CD4-positive, alpha-beta T cell (primary cell): Measurements from ENCODE around the gene RCAN3. TPM values are rescaled to one million over a fixed set of nuclear protein-coding genes. Genes with fewer than 3 reads are reported as not detected.

ENCODE experiments used
- ATAC-seq: fragments of 200-7000 bp; cut with Tn5 transposase; one replicate; pipeline ENCODE4 v1.10.0; 2022; ENCODE audit warnings: mild to moderate bottlenecking; ENCODE audit not compliant: poor library complexity
- CTCF ChIA-PET: fragments of 350-600 bp; sonication (Branson Sonifier 250); formaldehyde crosslinking; loops from one replicate; lab custom pipeline; 2021; ENCODE audit warnings: antibody characterized with exemption, inconsistent platforms; lab: Charles Lee
- POLR2A ChIA-PET: fragments of 350-600 bp; sonication (Branson Sonifier 250); formaldehyde crosslinking; loops from one replicate; lab custom pipeline; 2021; ENCODE audit warnings: antibody characterized with exemption, inconsistent platforms; lab: Charles Lee
- DNase-seq, 14 experiments: peaks; one replicate each; pipeline ENCODE4 v3.0.0-alpha.2; 2013 to 2020; ENCODE audit warnings: mixed read lengths in 2 of 14
- H3K27ac ChIP-seq, 2 donors: one replicate each; pipeline versions ENCODE4 v1.5.1 to v1.7.0; 2013; ENCODE audit warnings: low read length in 2 of 2, low read depth in 1 of 2, mild to moderate bottlenecking in 1 of 2
- H3K27me3 ChIP-seq, 2 experiments: 1 replicate in 1 of 2; 2 replicates in 1 of 2; pipeline versions ENCODE4 v1.6.1 to v1.7.0; 2013; ENCODE audit warnings: low read length in 2 of 2, control low read depth in 1 of 2, mild to moderate bottlenecking in 1 of 2, moderate library complexity in 1 of 2; ENCODE audit not compliant: insufficient read depth in 2 of 2, control insufficient read depth in 1 of 2
- H3K36me3 ChIP-seq: one replicate; pipeline ENCODE4 v1.6.1; 2013; ENCODE audit warnings: low read length, control low read depth; ENCODE audit not compliant: insufficient read depth
- H3K4me1 ChIP-seq: one replicate; pipeline ENCODE4 v1.6.1; 2013; ENCODE audit warnings: low read length, control low read depth; ENCODE audit not compliant: insufficient read depth
- H3K4me3 ChIP-seq: one replicate; pipeline ENCODE4 v1.5.1; 2013; ENCODE audit warnings: mild to moderate bottlenecking, low read length, moderate library complexity
- H3K9me3 ChIP-seq, 2 experiments: 1 replicate in 1 of 2; 2 replicates in 1 of 2; pipeline versions ENCODE4 v1.6.1 to v1.7.0; 2013; ENCODE audit warnings: low read length in 2 of 2, mild to moderate bottlenecking in 2 of 2, control low read depth in 1 of 2, moderate library complexity in 1 of 2; ENCODE audit not compliant: control insufficient read depth in 1 of 2, insufficient read depth in 1 of 2
- H3K27ac Mint-ChIP-seq: one replicate; pipeline ENCODE4 v1.8.0; 2020; ENCODE audit warnings: mixed read lengths
- H3K27me3 Mint-ChIP-seq: one replicate; pipeline ENCODE4 v1.8.0; 2021; ENCODE audit warnings: mixed read lengths
- H3K36me3 Mint-ChIP-seq: one replicate; pipeline ENCODE4 v1.8.0; 2021; ENCODE audit warnings: low read depth, mixed read lengths
- H3K4me1 Mint-ChIP-seq: one replicate; pipeline ENCODE4 v1.8.0; 2021; ENCODE audit warnings: low read depth, mixed read lengths
- H3K4me3 Mint-ChIP-seq: one replicate; pipeline ENCODE4 v1.8.0; 2020; ENCODE audit warnings: mild to moderate bottlenecking, mixed read lengths
- H3K9me3 Mint-ChIP-seq: one replicate; pipeline ENCODE4 v1.8.0; 2020; ENCODE audit warnings: mixed read lengths
- CTCF ChIP-seq: fragments of 200-600 bp; IDR thresholded peaks from one replicate; pipeline ENCODE4 v1.8.0; 2022; ENCODE audit warnings: antibody characterized with exemption, mild to moderate bottlenecking
- intact Hi-C, 2 experiments: fragments of 100-400 bp; cut with DNase I in 1 of 2; cut with micrococcal nuclease in 1 of 2; formaldehyde crosslinking; loops; one replicate each; pipeline versions ENCODE4 v1.15.1 to v1.9.0; 2023 to 2025; cut with DNase I, micrococcal nuclease
- total RNA-seq, 174 experiments: library from RNA in 2 of 174; stranded (reverse) in 2 of 174; gene quantifications; one replicate each; pipeline ENCODE4 v1.2.3 and lab custom pipeline; 2021 to 2026

RCAN3 gene
- total RNA-seq, 2 experiments from 2014 or later = 185 to 191 TPM

GRCh38 chr1:24540051-24540905, 37.6 kb downstream of the RCAN3 start:
- H3K4me3 Mint-ChIP-seq = peak overlapping the region; percentile 76
- no peaks in the 10 kb centered on the region for H3K9me3 ChIP-seq
- H3K36me3 ChIP-seq = peaks cover 32% of the 10 kb centered on the region
- ATAC-seq (no peak), DNase-seq (peak in 1 of 14 experiments; percentile 32)
- H3K9me3 Mint-ChIP-seq = no peaks in the 10 kb centered on the region
- H3K27ac Mint-ChIP-seq = peak overlapping the region; percentile 87
- no peaks in the 10 kb centered on the region for H3K27me3 ChIP-seq
- H3K4me1 Mint-ChIP-seq = peaks cover 81% of the 10 kb centered on the region
- no peak for TF ChIP-seq CTCF
- H3K36me3 Mint-ChIP-seq = peaks cover 62% of the 10 kb centered on the region
- no peak overlapping the region for H3K4me3 ChIP-seq
- peaks cover 34% of the 10 kb centered on the region for H3K4me1 ChIP-seq
- intact Hi-C loops = no loop called here
- no peaks in the 10 kb centered on the region for H3K27me3 Mint-ChIP-seq
- H3K27ac ChIP-seq = no peak overlapping the region
- POLR2A ChIA-PET = interaction anchor here (1.3 to 4.3 kb wide), 5 partner anchors 15 to 125 kb away, joined by 5 to 16 read pairs (median 6); partner anchors contain the start of genes NIPAL3 and RCAN3
- CTCF ChIA-PET = interaction anchor here (1.1 to 4.8 kb wide), 6 partner anchors 9 to 149 kb away, joined by 3 to 42 read pairs (median 4); partner anchors contain the start of gene NIPAL3

GRCh38 chr1:24540906-24541710, 38.5 kb downstream of the RCAN3 start:
- DNase-seq = peak in 6 of 14 experiments; percentile 17 to 60 (median 34)
- H3K4me1 Mint-ChIP-seq = peaks cover 81% of the 10 kb centered on the region

More at GRCh38 chr1:24540906-24541710, 38.5 kb downstream of the RCAN3 start:
- Histone ChIP-seq H3K27ac (no peak overlapping the region), H3K4me1 (peaks cover 28% of the 10 kb centered on the region), H3K9me3 (no peaks in the 10 kb centered on the region), H3K36me3 (peaks cover 24% of the 10 kb centered on the region), H3K4me3 (no peak overlapping the region), H3K27me3 (no peaks in the 10 kb centered on the region)
- TF ChIP-seq CTCF = no peak
- H3K27ac Mint-ChIP-seq = peak overlapping the region; percentile 87
- intact Hi-C loops = no loop called here
- ATAC-seq = peak; percentile 15
- no peaks in the 10 kb centered on the region for H3K27me3 Mint-ChIP-seq
- H3K9me3 Mint-ChIP-seq = no peaks in the 10 kb centered on the region
- peaks cover 55% of the 10 kb centered on the region for H3K36me3 Mint-ChIP-seq
- CTCF ChIA-PET = interaction anchor here (1.0 to 4.8 kb wide), 8 partner anchors 10 to 149 kb away, joined by 3 to 42 read pairs (median 4); partner anchors contain the start of gene NIPAL3
- POLR2A ChIA-PET = interaction anchor here (0.7 to 4.3 kb wide), 7 partner anchors 14 to 126 kb away, joined by 3 to 16 read pairs (median 5); partner anchors contain the start of genes NIPAL3 and RCAN3
- peak overlapping the region; percentile 76 for H3K4me3 Mint-ChIP-seq
